Fibroblast of pulmonary artery (primary cell): ENCODE measurements around the gene NFILZ.

Experiments
- DNase-seq: peaks from one replicate; pipeline ENCODE4 v3.0.0-alpha.2; 2010; ENCODE audit warnings: low read depth
- H3K4me3 ChIP-seq: replicated peaks from 2 replicates; pipeline ENCODE4 v1.5.1; 2011; ENCODE audit warnings: low read depth, mild to moderate bottlenecking, control low read depth, low read length, moderate library complexity
- TF ChIP-seq, protein P1 (sequence below): IDR thresholded peaks from 2 replicates; pipeline ENCODE4 v1.5.1; 2011; ENCODE audit warnings: mild to moderate bottlenecking, control low read depth, low read length, inconsistent platforms; ENCODE audit errors: missing control alignments

The NFILZ gene

DNA sequence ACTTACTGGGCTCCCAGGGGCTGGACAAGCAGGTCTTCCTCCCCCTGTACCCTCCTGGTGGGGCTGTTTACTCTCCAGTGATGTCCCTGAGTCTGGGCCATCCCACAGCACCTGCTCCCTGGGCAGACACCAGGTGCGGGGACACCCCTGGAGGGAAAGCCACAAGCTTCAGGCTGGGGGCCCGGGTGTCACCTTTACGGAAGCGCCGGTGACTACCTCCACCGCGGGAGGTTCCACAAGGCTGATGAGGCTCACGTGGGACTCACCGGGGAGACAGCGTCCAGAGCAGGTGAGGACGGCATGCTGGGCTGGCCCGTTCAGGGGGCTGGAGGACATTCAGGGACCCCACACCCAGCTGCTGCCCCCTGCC is 24.9 kb downstream of the NFILZ start:
- no peak for DNase-seq
- TF ChIP-seq, protein P1, sequence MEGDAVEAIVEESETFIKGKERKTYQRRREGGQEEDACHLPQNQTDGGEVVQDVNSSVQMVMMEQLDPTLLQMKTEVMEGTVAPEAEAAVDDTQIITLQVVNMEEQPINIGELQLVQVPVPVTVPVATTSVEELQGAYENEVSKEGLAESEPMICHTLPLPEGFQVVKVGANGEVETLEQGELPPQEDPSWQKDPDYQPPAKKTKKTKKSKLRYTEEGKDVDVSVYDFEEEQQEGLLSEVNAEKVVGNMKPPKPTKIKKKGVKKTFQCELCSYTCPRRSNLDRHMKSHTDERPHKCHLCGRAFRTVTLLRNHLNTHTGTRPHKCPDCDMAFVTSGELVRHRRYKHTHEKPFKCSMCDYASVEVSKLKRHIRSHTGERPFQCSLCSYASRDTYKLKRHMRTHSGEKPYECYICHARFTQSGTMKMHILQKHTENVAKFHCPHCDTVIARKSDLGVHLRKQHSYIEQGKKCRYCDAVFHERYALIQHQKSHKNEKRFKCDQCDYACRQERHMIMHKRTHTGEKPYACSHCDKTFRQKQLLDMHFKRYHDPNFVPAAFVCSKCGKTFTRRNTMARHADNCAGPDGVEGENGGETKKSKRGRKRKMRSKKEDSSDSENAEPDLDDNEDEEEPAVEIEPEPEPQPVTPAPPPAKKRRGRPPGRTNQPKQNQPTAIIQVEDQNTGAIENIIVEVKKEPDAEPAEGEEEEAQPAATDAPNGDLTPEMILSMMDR: no peak
- H3K4me3 ChIP-seq: no peak overlapping the region

DNA sequence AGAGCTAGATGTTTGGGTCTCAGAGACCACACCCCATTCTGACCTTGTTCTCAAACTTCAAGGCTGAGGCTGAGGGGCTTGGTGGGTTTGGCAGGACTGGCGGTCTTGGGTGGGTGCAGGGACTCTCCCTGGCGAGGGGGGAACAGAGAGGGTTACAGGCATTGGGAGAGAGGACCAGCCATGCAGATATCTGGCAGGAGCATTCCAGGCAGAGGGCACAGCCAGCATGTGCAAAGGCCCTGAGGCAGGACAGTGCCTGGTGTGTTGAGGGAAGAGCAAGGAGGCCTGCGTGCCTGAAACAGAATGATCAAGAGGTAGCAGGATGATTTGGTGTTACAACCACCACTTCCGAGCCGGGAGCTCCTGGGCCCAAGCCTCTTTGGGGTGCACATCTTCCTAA is 27.4 kb downstream of the NFILZ start:
- TF ChIP-seq, protein P1: no peak
- no peak for DNase-seq
- no peak overlapping the region for H3K4me3 ChIP-seq

DNA sequence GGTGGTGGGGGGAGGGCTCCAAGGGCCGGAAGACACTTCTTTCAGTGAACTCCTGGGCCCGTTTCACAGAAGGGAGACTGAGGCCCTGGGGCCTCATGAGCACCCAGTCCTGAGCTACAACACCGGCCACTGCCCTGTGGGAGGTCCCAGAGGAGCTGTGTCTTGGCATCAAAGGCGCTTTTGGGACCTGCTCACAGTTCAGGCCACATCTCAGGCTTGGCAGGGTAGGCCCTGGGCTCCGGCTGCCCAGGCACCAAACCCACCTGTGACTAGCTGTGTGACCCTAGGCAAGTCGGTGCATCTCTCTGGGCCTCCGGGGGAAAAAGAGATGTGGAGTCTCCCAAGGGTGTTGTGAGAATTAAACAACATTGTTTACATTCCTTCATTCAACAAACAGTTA is 29.5 kb downstream of the NFILZ start:
- TF ChIP-seq, protein P1: no peak
- H3K4me3 ChIP-seq: no peak overlapping the region
- DNase-seq: no peak

DNA sequence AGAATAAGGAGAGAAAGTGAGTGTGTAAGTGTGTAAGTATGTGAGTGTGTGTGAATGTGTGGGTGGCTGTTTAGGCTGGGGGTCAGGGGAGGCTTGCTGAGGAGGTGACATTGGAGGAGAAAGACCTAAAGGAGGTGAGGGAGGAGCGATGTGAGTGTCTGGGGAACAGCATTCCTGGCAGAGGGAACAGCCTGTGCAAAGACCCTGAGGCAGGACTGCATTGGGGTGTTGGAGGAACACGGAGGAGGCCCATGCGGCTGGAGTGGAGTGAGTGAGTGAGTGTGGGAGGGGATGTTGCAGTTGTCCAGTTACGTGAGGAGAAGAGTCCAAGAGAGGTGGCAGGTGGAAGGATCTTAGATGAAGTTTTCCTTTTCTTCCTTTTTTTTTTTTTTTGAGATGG is 31.8 kb downstream of the NFILZ start:
- TF ChIP-seq, protein P1: no peak
- DNase-seq: no peak
- H3K4me3 ChIP-seq: no peak overlapping the region

DNA sequence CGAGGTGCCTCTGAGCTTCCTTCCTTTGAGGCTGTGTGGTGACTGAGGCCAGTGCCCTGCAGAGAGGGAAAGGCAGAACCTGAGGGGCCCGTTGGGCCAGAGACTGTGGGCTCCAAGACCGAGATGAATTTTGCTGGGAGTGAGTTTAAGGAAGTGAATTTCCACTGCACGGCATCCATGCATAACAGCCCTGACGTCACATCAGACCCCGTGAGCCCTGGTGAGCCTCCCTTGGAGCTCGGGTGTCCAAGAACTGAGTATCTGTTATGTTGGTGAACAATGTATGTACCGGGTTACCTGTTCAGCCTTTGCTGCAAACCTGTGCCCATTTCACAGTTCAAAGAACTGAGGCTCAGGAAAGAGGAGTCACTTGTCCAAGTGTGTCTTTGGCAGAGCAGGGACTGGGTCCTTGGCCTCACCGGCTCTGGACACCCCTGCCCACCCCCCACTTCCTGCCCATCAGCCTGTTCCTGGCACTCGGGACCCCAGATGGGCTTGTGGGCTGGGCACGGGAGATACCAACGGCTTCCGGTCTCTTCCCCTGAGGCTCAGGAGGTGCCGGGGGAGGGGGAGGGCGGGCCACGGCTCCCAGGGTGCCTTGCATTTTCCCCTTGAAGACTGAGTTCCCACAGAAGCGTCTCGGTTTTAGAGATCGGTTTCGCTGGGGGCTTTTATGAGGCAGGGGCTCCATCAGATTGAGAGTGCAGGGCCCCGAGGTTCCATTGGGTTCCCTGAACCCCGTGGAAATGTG is 33.7 kb downstream of the NFILZ start:
- H3K4me3 ChIP-seq: no peak overlapping the region
- no peak for DNase-seq

DNA sequence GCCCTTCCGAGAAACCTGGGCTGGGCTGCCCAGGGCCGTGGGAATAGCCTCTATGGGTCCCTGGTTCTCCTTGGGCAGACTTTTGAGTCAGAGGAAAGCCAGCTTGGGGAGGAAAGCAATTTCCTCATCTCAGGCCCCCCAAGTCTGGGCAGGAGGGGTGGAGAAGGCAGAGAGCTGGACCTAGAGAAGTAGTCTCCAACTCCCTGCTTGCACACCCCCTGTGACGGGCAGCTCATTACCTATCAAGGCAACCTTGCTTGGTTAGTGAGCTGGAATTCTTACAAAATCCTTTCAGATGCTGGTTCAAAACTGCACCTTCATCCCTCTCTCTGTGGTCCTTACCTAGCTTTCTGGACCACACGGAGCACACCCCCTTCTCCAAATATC is 34.2 kb downstream of the NFILZ start:
- no peak overlapping the region for H3K4me3 ChIP-seq
- TF ChIP-seq, protein P1: no peak
- DNase-seq: no peak

More for the DNA sequence above, 33.7 kb downstream of the NFILZ start:
- TF ChIP-seq, protein P1: no peak
